NCI-H748 (cell line): ENCODE data around the gene HSD17B12.

Experiments
- DNase-seq: peaks from one replicate; lab custom pipeline; 2025; ENCODE audit not compliant: unreplicated experiment; lab: John Stamatoyannopoulos, UW

Gene HSD17B12

DNA sequence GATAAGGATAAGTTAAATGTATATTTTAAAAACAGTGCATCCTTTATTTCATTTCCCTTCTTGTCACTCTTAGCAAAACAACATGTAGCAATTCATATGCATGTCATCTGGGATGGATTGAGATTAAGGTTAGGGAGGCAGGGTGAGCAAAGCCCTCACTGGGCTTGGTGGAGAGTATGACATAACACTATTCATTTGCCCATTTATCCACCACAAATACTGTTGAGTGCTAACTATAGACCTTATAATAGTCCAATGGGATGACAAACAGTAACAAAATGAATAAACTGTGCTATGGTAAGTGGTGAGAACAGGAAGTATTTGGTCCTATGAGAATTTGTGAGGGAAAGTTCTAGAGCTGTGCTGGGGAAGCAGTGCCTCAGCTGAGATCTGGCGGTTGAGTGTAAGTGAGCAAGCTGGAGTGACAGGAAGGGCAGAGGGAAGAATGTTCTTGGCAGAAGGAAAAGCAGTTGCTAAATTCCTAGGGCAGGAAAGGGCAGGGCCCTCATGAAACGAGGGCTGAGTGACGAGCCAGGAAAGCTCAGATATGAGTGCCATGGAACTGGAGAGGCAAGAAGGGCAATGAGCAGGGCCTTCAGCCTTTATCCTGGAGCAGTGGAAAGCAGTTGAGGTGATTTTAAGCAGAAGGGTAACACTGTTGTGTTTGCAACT is 6.7 kb downstream of the HSD17B12 start:
- DNase-seq = no peak

GRCh38 chr11:43688394-43688793 is 7.9 kb downstream of the HSD17B12 start:
- no peak for DNase-seq

- DNase-seq = no peak
Observed at GRCh38 chr11:43689167-43689566, 8.6 kb downstream of the HSD17B12 start.

- DNase-seq = no peak
Observed at GRCh38 chr11:43690929-43691725, 10.6 kb downstream of the HSD17B12 start.

DNA sequence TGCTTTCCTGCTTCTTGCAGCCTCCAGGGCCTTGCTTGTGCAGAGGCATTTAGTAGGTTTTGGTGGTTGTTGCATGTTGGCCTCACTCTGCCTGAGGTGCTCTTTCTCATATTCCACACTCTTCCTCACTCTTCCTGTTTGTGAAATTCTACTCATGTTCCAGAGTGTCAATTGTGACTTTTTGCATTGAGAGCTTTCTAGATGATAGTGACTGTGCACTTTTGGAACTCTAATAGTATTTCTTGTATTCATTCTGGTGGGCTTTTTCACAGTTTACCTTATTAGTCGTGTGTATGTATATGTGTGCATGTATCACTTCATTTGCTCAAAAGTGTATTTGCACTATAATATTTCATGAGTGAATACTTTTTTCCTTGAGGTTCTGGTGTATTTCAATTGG is 11.3 kb downstream of the HSD17B12 start:
- no peak for DNase-seq

DNA sequence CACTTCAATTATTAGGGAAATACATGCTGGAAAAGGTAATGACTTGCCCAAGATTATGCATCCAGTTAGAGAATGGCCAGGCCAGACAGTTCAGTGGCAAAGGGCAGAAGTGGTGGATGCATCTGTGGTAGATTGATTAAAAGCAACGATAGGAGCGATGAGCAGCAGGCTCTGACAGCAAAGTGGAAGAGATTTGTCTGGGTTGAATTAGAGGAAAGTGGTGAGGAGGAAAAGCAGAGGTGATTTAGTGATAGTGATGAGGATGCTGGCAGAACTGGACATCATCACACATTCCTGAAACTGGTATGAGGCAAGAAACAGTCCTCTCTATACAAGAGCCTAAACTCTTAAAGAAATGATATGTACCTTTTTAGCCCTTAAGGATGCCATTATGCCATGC is 12.5 kb downstream of the HSD17B12 start:
- DNase-seq = no peak

- DNase-seq = no peak
Observed at GRCh38 chr11:43693731-43694130, 13.2 kb downstream of the HSD17B12 start.

DNA sequence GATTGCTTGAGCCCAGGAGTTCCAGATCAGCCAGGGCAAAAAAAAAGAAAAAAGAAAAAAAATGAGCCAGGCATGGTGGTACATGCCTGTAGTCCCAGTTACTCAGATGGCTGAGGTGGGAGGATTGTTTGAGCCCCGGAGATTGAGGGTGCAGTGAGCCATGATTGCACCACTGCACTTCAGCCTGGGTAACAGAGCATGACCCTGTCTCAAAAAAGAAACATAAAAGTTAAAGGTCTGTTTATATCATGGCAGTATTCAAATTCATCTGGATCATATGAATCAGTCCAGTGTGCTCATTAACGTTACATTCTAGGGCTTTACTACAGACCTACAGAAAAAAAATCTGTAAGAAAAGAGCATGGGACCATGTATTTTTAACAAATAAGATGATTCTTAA is 13.9 kb downstream of the HSD17B12 start:
- no peak for DNase-seq

DNA sequence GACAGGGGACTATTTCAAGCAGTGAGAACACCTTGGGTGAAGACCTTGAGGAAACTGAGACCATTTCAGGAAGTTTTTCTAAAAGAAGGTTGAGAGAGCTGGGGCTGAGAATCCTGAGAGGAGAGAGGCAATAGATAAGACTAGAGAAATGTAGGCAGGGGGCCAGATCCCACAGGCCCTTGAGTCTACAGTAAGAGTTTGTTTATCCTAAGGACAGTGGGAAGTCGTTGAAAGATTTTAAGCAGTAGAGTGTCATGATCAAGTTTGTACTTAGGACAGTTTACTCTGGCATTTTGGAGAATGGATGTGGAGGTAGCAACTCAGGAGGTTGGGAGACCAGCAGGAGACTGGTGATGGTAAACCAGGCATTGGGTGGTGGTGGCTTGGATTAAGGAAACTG is 17.1 kb downstream of the HSD17B12 start:
- no peak for DNase-seq

GRCh38 chr11:43699870-43700269 is 19.3 kb downstream of the HSD17B12 start:
- DNase-seq = no peak

DNA sequence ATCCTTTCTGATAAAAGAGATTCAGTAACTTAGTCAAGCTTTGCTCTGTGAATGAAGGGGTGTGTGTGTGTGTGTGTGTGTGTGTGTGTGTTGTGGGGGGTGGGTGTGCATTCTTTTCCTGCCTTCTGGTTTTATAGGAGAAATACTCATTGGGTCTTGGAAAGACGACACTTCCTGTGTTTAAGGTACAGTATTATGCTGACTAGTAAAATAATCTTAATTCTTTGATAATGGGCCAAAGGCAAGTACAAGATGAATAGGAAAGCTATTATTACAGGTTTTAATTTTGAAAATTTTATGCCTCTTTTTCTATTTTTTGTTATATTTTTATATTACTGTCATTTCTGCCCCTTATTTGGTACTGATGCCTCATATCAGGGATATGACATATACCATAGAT is 26.1 kb downstream of the HSD17B12 start:
- no peak for DNase-seq

- no peak for DNase-seq
Observed at GRCh38 chr11:43708776-43709175, 28.2 kb downstream of the HSD17B12 start.

GRCh38 chr11:43709689-43710088 is 29.2 kb downstream of the HSD17B12 start:
- DNase-seq = no peak

DNA sequence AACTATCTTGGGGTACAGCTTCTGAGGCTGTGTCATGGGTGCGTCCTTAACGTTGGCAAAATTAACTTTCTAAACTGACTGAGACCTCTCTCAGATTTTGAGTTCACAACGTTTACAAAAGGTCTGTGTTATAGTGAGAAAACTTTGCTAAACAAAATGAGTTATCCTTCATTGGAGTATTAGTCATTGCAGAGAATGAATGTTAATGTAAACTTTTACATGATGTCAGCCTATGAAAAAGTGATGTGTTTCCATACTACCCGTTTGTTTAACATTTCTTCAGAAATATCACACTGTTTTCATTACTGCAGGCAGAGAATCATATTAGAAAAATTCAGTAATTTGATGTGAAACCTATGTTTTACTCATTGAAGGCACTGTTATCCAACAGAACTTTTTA is 32.1 kb downstream of the HSD17B12 start:
- no peak for DNase-seq

DNA sequence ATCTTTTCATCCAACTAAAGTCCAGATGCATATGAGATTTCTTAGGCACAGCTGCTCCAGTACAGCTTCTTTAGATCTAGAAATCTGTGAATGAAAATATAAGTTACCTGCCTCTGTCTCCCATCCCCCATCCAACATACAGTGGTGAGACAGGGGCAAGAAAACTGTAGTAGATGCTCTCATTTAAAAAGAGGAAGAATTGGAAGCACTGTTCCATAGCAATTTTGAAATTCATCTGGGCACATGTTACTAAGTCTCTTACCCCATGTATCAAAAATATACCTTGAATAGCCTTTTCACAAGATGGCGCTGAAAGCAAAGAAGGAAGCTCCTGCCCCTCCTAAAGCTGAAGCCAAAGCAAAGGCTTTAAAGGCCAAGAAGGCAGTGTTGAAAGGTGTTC is 37.8 kb downstream of the HSD17B12 start:
- no peak for DNase-seq

DNA sequence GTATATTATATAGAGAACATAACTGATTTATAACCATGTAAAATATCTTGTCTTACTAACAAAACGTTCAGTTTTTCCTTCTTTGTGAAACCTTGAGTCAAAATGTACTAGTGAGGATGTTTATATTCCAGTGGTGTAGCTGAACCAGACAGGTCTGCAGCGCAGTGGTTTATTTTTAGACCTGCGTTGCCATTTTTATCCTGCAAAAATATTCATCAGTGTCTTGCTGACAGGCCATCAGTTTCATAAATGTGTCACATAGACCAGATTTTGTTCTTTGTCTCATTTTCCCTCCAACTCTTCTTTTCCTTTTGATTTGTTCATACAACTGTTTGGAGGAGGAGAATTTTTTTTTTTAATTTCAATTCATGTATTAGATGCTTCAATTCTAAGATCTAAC is 43.1 kb downstream of the HSD17B12 start:
- no peak for DNase-seq

DNA sequence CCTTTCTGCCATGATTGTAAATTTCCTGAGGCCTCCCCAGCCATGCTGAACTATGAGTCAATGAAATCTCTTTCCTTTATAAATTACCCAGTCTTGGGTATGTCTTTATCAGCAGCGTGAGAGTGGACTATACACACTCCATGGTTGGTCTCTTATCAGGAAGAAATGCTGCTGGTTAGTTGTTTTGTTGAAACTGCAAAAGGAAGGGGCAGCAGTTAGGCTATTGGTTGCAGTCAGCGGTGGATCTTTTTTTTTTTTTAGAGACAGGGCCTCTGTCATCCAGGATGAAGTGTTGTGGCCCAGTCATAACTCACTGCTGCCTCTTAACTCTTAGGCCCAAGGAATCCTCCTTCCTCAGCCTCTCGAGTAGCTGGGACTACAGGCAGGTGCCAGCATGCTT is 51.7 kb downstream of the HSD17B12 start:
- no peak for DNase-seq

DNA sequence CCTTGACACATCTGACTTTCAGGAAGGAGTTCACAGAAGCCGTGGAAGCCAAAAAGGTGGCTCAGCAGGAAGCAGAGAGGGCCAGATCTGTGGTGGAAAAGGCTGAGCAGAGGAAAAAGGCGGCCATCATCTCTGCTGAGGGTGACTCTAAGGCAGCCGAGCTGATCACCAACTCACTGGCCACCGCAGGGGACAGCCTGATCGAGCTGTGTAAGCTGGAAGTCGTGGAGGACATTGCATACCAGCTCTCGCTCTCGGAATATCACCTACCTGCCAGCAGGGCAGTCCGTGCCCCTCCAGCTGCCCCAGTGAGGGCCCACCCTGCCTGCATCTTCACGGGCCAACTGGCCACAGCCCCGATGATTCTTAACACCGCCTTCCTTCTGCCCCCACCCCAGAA is 53.7 kb downstream of the HSD17B12 start:
- no peak for DNase-seq

DNA sequence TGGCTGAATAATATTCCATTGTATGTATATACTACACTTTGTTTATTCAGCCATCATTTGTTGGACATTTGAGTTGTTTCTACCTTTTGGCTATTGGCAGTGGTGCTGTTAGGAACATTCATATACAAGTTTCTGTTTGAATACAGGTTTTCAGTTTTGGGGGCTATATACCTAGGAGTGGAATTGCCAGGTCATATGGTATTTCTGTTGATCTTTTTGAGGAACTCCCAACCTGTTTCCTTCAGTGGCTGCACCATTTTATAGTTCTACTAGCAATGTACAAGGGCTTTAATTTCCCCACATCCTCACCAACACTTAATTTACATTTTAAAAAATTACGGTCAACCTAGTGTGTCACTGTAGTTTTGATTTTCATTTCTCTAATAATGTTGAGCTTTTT is 54.6 kb downstream of the HSD17B12 start:
- DNase-seq = no peak

DNA sequence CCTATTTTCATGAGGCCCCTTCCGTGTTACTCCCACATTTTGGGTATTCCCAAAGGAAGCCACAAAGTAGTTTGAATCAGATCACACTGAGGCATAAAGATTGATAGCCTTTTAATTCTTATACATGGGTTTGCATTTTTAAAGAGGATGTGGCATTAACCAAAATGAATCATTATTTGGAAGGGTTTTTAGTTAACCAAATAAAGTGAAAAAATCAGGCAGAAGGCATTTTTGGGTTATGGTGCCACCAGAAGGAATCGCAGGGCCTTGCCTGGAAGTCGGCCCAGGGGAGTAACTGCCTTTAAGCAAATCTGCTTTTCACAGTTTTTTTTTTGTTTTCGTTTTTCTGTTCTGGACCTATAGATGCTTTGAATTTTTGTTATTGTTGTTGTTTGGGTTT is 55.4 kb downstream of the HSD17B12 start:
- no peak for DNase-seq

- DNase-seq = no peak
Observed at GRCh38 chr11:43736502-43737200, 56.1 kb downstream of the HSD17B12 start.

GRCh38 chr11:43737201-43737590 is 56.7 kb downstream of the HSD17B12 start:
- DNase-seq = no peak
